CD14-positive monocyte (primary cell): ENCODE data around the gene RWDD4. TPM values are rescaled to one million over a fixed set of nuclear protein-coding genes. Genes with fewer than 3 reads are reported as not detected.

Experiments
- DNase-seq, 3 donors: peaks; one replicate each; pipeline ENCODE4 v3.0.0-alpha.2; 2011 to 2022
- H2AFZ ChIP-seq: 2 replicates; pipeline ENCODE4 v1.6.0; 2012; ENCODE audit warnings: mild to moderate bottlenecking, low read depth, low read length, inconsistent platforms; ENCODE audit not compliant: insufficient read depth, poor library complexity, severe bottlenecking
- H3K27ac ChIP-seq, 2 donors: 1 replicate in 1 of 2; 2 replicates in 1 of 2; pipeline ENCODE4 v1.5.1; 2012 to 2013; ENCODE audit warnings: low read length in 2 of 2, control low read depth in 1 of 2, inconsistent platforms in 1 of 2, low read depth in 1 of 2, mild to moderate bottlenecking in 1 of 2
- H3K27me3 ChIP-seq, 2 donors: one replicate each; pipeline versions ENCODE4 v1.6.0 to v1.6.1; 2011 to 2013; ENCODE audit warnings: low read length in 2 of 2; ENCODE audit not compliant: control insufficient read depth in 2 of 2, insufficient read depth in 2 of 2
- H3K36me3 ChIP-seq, 2 donors: replicated peaks in 1 of 2; 1 replicate in 1 of 2; 2 replicates in 1 of 2; pipeline versions ENCODE4 v1.5.1 to v1.6.1; 2012 to 2013; ENCODE audit warnings: low read length in 2 of 2, control low read depth in 1 of 2, inconsistent platforms in 1 of 2, mild to moderate bottlenecking in 1 of 2; ENCODE audit not compliant: insufficient read depth in 2 of 2, control insufficient read depth in 1 of 2
- H3K4me1 ChIP-seq, 2 donors: 1 replicate in 1 of 2; 2 replicates in 1 of 2; pipeline versions ENCODE4 v1.5.1 to v1.6.1; 2012 to 2013; ENCODE audit warnings: low read length in 2 of 2, control low read depth in 1 of 2, inconsistent platforms in 1 of 2, mild to moderate bottlenecking in 1 of 2, moderate library complexity in 1 of 2; ENCODE audit not compliant: insufficient read depth in 2 of 2, control insufficient read depth in 1 of 2
- H3K4me2 ChIP-seq: replicated peaks from 2 replicates; pipeline ENCODE3; 2012; ENCODE audit warnings: low read length, moderate library complexity, mild to moderate bottlenecking; ENCODE audit not compliant: poor library complexity, severe bottlenecking; ENCODE audit errors: extremely low read depth
- H3K4me3 ChIP-seq, 3 experiments: fragments of 200-600 bp in 1 of 3; sonication (generic) in 1 of 3; replicated peaks in 1 of 3; 1 replicate in 2 of 3; 2 replicates in 1 of 3; pipeline ENCODE4 v1.5.1; 2011 to 2013; ENCODE audit warnings: low read length in 3 of 3, mild to moderate bottlenecking in 3 of 3, control low read depth in 2 of 3, low read depth in 2 of 3, inconsistent platforms in 1 of 3, moderate library complexity in 1 of 3
- H3K79me2 ChIP-seq: 2 replicates; pipeline ENCODE4 v1.6.0; 2012; ENCODE audit warnings: mild to moderate bottlenecking, control low read depth, inconsistent platforms, low read length, moderate library complexity; ENCODE audit not compliant: insufficient read depth
- H3K9ac ChIP-seq: 2 replicates; pipeline ENCODE4 v1.6.0; 2017; ENCODE audit warnings: low read length, mild to moderate bottlenecking; ENCODE audit not compliant: insufficient read depth, poor library complexity, severe bottlenecking
- H3K9me3 ChIP-seq, 2 donors: replicated peaks in 1 of 2; 1 replicate in 1 of 2; 2 replicates in 1 of 2; pipeline versions ENCODE4 v1.5.1 to v1.6.1; 2012 to 2013; ENCODE audit warnings: low read length in 2 of 2, control low read depth in 1 of 2; ENCODE audit not compliant: control insufficient read depth in 1 of 2, insufficient read depth in 1 of 2
- H4K20me1 ChIP-seq: 2 replicates; pipeline ENCODE4 v1.6.0; 2012; ENCODE audit warnings: mild to moderate bottlenecking, low read length, control low read depth, moderate library complexity; ENCODE audit not compliant: insufficient read depth
- H3K27ac Mint-ChIP-seq, 7 donors: one replicate each; pipeline ENCODE4 v1.8.0; 2020; ENCODE audit warnings: mild to moderate bottlenecking in 7 of 7, mixed read lengths in 7 of 7, moderate library complexity in 6 of 7, inconsistent platforms in 2 of 7
- H3K27me3 Mint-ChIP-seq, 3 donors: one replicate each; pipeline ENCODE4 v1.8.0; 2021 to 2022; ENCODE audit warnings: low read depth in 3 of 3, mild to moderate bottlenecking in 3 of 3, mixed read lengths in 3 of 3, moderate library complexity in 3 of 3, inconsistent platforms in 1 of 3
- H3K36me3 Mint-ChIP-seq, 2 donors: one replicate each; pipeline ENCODE4 v1.8.0; 2020; ENCODE audit warnings: mixed read lengths in 2 of 2, inconsistent platforms in 1 of 2, mild to moderate bottlenecking in 1 of 2
- H3K4me1 Mint-ChIP-seq: one replicate; pipeline ENCODE4 v1.8.0; 2020; ENCODE audit warnings: mild to moderate bottlenecking, mixed read lengths
- H3K4me3 Mint-ChIP-seq, 2 donors: one replicate each; pipeline ENCODE4 v1.8.0; 2020; ENCODE audit warnings: mild to moderate bottlenecking in 2 of 2, mixed read lengths in 2 of 2, moderate library complexity in 1 of 2
- H3K9me3 Mint-ChIP-seq, 7 donors: one replicate each; pipeline ENCODE4 v1.8.0; 2020 to 2022; ENCODE audit warnings: mixed read lengths in 7 of 7, mild to moderate bottlenecking in 6 of 7, moderate library complexity in 6 of 7, inconsistent platforms in 2 of 7
- CTCF ChIP-seq: fragments of 200-600 bp; IDR thresholded peaks from one replicate; pipeline ENCODE4 v1.8.0; 2022; ENCODE audit warnings: antibody characterized with exemption, mild to moderate bottlenecking
- WGBS: methylation state at CpG from one replicate; pipeline ENCODE4 v1.1.5; 2013; ENCODE audit warnings: missing lambda C conversion rate; ENCODE audit not compliant: insufficient coverage; 5-methylcytosine and 5-hydroxymethylcytosine counted together
- intact Hi-C, 2 donors: fragments of 100-400 bp; cut with micrococcal nuclease; formaldehyde crosslinking; loops; one replicate each; pipeline versions ENCODE4 v1.15.0 to v1.15.1; 2023
- polyA plus RNA-seq, 3 donors: library from polyadenylated mRNA; depleted of rRNA in 1 of 3; unstranded in 2 of 3; stranded (reverse) in 1 of 3; fragments of 300-500 nt in 2 of 3; fragments of >200 nt in 1 of 3; fragmentation: Illumina TruSeq in 2 of 3; gene quantifications; 1 replicate in 2 of 3; 2 replicates in 1 of 3; pipeline ENCODE4 v1.2.3, GENCODE V29; 2012 to 2021

Gene RWDD4
- polyA plus RNA-seq, 3 donors, result 4.4 to 21.2 (median 16.5) TPM

DNA sequence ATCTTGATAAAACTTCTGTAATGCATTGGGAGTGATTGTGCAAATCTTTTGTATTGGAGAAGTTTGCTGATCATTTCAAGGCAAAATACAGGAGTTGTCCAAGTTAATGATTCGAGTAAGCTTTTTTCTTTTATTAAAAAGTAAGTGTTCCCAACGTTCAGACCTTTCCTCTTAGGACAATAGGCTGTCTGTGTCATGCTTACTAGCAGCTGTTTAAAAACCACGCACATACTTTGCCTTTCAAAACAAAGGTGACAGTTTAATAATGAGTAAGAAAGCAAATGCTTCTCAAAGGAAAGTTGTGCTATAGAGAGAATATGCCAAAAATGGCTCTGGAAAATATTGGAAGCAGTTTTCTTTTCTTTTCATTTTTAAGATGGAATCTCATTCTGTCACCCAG is 11.3 kb upstream of the RWDD4 start:
- Histone ChIP-seq H3K4me2 (no peak overlapping the region), H3K79me2 (peaks cover 21% of the 10 kb centered on the region), H2AFZ (no peak overlapping the region), H3K36me3 (peaks cover 87 to 94% of the 10 kb centered on the region in 2 donors), H3K4me1 (peaks cover 0 to 3% of the 10 kb centered on the region in 2 donors), H3K27me3 (no peaks in the 10 kb centered on the region), H3K9ac (no peak overlapping the region), H3K9me3 (no peaks in the 10 kb centered on the region), H3K4me3 (no peak overlapping the region), H4K20me1 (peaks cover 41% of the 10 kb centered on the region), H3K27ac (no peak overlapping the region)
- TF ChIP-seq CTCF, result no peak
- Mint-ChIP-seq H3K4me1 (no peaks in the 10 kb centered on the region), H3K4me3 (no peak overlapping the region), H3K9me3 (peaks cover 0 to 1% (median 0%) of the 10 kb centered on the region in 7 donors), H3K27ac (no peak overlapping the region), H3K27me3 (no peaks in the 10 kb centered on the region), H3K36me3 (peaks cover 67 to 83% of the 10 kb centered on the region in 2 donors)
- no peak for DNase-seq
- no CpG with 5 or more reads among the region's 3 CpGs for WGBS
- intact Hi-C loops, result no loop called here

DNA sequence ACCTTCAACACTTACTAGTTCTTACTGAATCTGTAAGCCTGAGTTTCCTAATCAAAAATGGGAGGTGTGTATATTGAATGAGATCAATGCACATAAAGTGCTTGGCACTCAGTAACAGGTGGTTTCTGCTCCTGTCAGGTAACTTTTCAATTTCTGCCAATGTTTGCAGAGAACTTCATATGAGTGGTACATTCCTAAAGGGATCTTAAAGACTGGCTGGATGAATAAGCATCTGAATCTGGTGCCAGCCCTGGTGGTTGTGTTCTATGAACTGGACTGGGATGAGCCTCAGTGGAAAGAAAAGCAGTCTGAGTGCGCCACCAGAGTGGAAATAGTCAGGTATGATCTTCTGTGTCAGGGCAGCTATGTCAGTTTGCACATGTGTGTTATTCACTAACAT is 7.1 kb upstream of the RWDD4 start:
- no peaks in the 10 kb centered on the region for H3K9me3 ChIP-seq
- no peaks in the 10 kb centered on the region for H3K9me3 Mint-ChIP-seq
- peaks cover 55% of the 10 kb centered on the region for H3K79me2 ChIP-seq
- peak overlapping the region in 1 of 7 donors; percentile 23 for H3K27ac Mint-ChIP-seq
- no peak overlapping the region for H2AFZ ChIP-seq
- H3K27me3 Mint-ChIP-seq, result no peaks in the 10 kb centered on the region
- no peak overlapping the region for H3K4me2 ChIP-seq
- peaks cover 0 to 4% of the 10 kb centered on the region in 2 donors for H3K4me1 ChIP-seq
- no peak for DNase-seq
- H3K27ac ChIP-seq, result peak overlapping the region in 1 of 2 donors; percentile 18
- peaks cover 63% of the 10 kb centered on the region for H4K20me1 ChIP-seq
- no peak overlapping the region for H3K4me3 Mint-ChIP-seq
- no peak overlapping the region for H3K4me3 ChIP-seq
- peaks cover 64 to 81% of the 10 kb centered on the region in 2 donors for H3K36me3 ChIP-seq
- TF ChIP-seq CTCF, result no peak
- H3K27me3 ChIP-seq, result no peaks in the 10 kb centered on the region
- H3K36me3 Mint-ChIP-seq, result peaks cover 57 to 75% of the 10 kb centered on the region in 2 donors
- peaks cover 4% of the 10 kb centered on the region for H3K4me1 Mint-ChIP-seq
- 100% methylated on average over 1 of the region's 1 CpG for WGBS
- intact Hi-C loops, result no loop called here
- no peak overlapping the region for H3K9ac ChIP-seq
